K562 (cell line): Measurements from ENCODE around the gene GSDME. TPM values are rescaled to one million over a fixed set of nuclear protein-coding genes. Genes with fewer than 3 reads are reported as not detected.

ENCODE experiments used
- ATF7 ChIP-seq: fragments of 450-650 bp; IDR thresholded peaks from 2 replicates; pipeline ENCODE4 v1.7.1; 2014; ENCODE audit warnings: mild to moderate bottlenecking, moderate library complexity
- BACH1 ChIP-seq: fragments of 200-800 bp; sonication (Bioruptor generic); IDR thresholded peaks from 2 replicates; pipeline ENCODE4 v1.6.1; 2016; ENCODE audit warnings: missing genetic modification characterization, missing compliant biosample characterization
- BRD9 ChIP-seq: fragments of 450-650 bp; IDR thresholded peaks from 2 replicates; pipeline ENCODE4 v1.6.1; 2018; ENCODE audit warnings: low read depth; ENCODE audit not compliant: partially characterized antibody
- BRF2 ChIP-seq: IDR thresholded peaks from 3 replicates; pipeline ENCODE4 v1.6.1; 2011; ENCODE audit warnings: borderline replicate concordance, mild to moderate bottlenecking; ENCODE audit not compliant: insufficient read length, insufficient read depth
- DPF2 ChIP-seq: fragments of 450-650 bp; IDR thresholded peaks from 2 replicates; pipeline ENCODE4 v1.6.1; 2016
- FOXK2 ChIP-seq, 2 experiments: fragments of 450-650 bp; IDR thresholded peaks in 1 of 2; conservative IDR thresholded peaks in 1 of 2; 2 replicates each; pipeline ENCODE4 v1.6.1; 2016; ENCODE audit warnings: low read depth in 2 of 2, mild to moderate bottlenecking in 1 of 2
- HBP1 ChIP-seq: fragments of 450-650 bp; formaldehyde crosslinking; IDR thresholded peaks from 2 replicates; pipeline ENCODE4 v1.4.0; 2022; ENCODE audit warnings: missing genetic modification characterization
- L3MBTL2 ChIP-seq: fragments of 450-650 bp; IDR thresholded peaks from 2 replicates; pipeline ENCODE4 v1.6.1; 2016; ENCODE audit warnings: mild to moderate bottlenecking, moderate library complexity
- MAZ ChIP-seq, 2 experiments: fragments of 450-650 bp in 1 of 2; sonication (generic) in 1 of 2; formaldehyde crosslinking; IDR thresholded peaks in 1 of 2; conservative IDR thresholded peaks in 1 of 2; 2 replicates each; pipeline versions ENCODE4 v1.4.0 to v1.5.0; 2020; ENCODE audit warnings: mild to moderate bottlenecking in 1 of 2, missing genetic modification reagents in 1 of 2
- MCM2 ChIP-seq: fragments of 450-650 bp; IDR thresholded peaks from 2 replicates; pipeline ENCODE4 v1.6.1; 2017; ENCODE audit warnings: low read depth, mild to moderate bottlenecking
- MECOM ChIP-seq: fragments of 250-450 bp; sonication (Bioruptor Pico); IDR thresholded peaks from 2 replicates; pipeline ENCODE4 v1.8.0; 2022; ENCODE audit warnings: inconsistent platforms
- MEF2D ChIP-seq: conservative IDR thresholded peaks from 2 replicates; pipeline ENCODE4 v1.6.1; 2016; ENCODE audit warnings: low read depth, missing genetic modification characterization, missing compliant biosample characterization
- MEIS2 ChIP-seq: fragments of 450-650 bp; IDR thresholded peaks from 2 replicates; pipeline ENCODE4 v1.6.1; 2014; ENCODE audit warnings: mild to moderate bottlenecking; ENCODE audit not compliant: partially characterized antibody
- MTA2 ChIP-seq: fragments of 450-650 bp; IDR thresholded peaks from 2 replicates; pipeline ENCODE4 v1.6.1; 2016; ENCODE audit warnings: low read depth
- NBN ChIP-seq: fragments of 450-650 bp; IDR thresholded peaks from 2 replicates; pipeline ENCODE4 v1.6.1; 2016; ENCODE audit warnings: low read depth, mild to moderate bottlenecking
- NFIC ChIP-seq: fragments of 450-650 bp; IDR thresholded peaks from 2 replicates; pipeline ENCODE4 v1.6.1; 2017; ENCODE audit warnings: mild to moderate bottlenecking, inconsistent platforms
- NFRKB ChIP-seq: fragments of 450-650 bp; IDR thresholded peaks from 2 replicates; pipeline ENCODE4 v1.6.1; 2016; ENCODE audit warnings: low read depth
- RNF2 ChIP-seq: sonication (generic); IDR thresholded peaks from 2 replicates; pipeline ENCODE4 v1.6.1; 2016
- RREB1 ChIP-seq: fragments of 250-450 bp; sonication (Bioruptor Pico); IDR thresholded peaks from 2 replicates; pipeline ENCODE4 v1.4.0; 2020
- SREBF2 ChIP-seq: sonication (generic); formaldehyde crosslinking; IDR thresholded peaks from 2 replicates; pipeline ENCODE4 v1.4.0; 2020; ENCODE audit warnings: mild to moderate bottlenecking, missing genetic modification reagents
- TRIM24 ChIP-seq, 2 experiments: fragments of 450-650 bp; IDR thresholded peaks; 2 replicates each; pipeline ENCODE4 v1.6.1; 2016
- ZFP36 ChIP-seq: fragments of 150-350 bp; IDR thresholded peaks from 2 replicates; pipeline ENCODE4 v1.6.1; 2018; ENCODE audit warnings: low read length, low read depth; ENCODE audit not compliant: partially characterized antibody
- ZNF766 ChIP-seq: fragments of 200-800 bp; sonication (Bioruptor generic); conservative IDR thresholded peaks from 2 replicates; pipeline ENCODE4 v1.6.1; 2016; ENCODE audit warnings: missing genetic modification characterization, missing compliant biosample characterization
- polyA plus RNA-seq, 8 experiments: library from polyadenylated mRNA; depleted of rRNA in 4 of 8; stranded (reverse) in 5 of 8; unstranded in 3 of 8; fragments of >200 nt; fragmentation: Nextera tagmentation in 2 of 8; fragmentation: Illumina TruSeq in 1 of 8; extraction: Ambion mirVana in 2 of 8; extraction: Trizol in 1 of 8; gene quantifications; 2 replicates each; pipeline versions ENCODE4 v1.2.1 to v1.2.3, GENCODE V29; 2011 to 2014; ENCODE audit warnings: inconsistent platforms in 1 of 8, missing spikeins in 1 of 8
- total RNA-seq, 7 experiments: library from RNA; depleted of rRNA in 6 of 7; stranded (reverse); fragments of >200 nt in 6 of 7; fragmentation: Illumina TruSeq in 2 of 7; extraction: Trizol in 2 of 7; gene quantifications; 2 replicates each; pipeline versions ENCODE4 v1.2.1 to v1.2.3, GENCODE V29; 2011 to 2021; ENCODE audit warnings: low replicate concordance in 1 of 7

Gene GSDME
- total and polyA plus RNA-seq, 9 of the 15 experiments (the other 6 are each of a cell fraction or from before 2014, with no cell fraction given) = 0.37 to 1.9 (median 0.62) TPM

- peak; percentile 87; the same call in 1 of the 2 replicates for TF ChIP-seq RNF2
- TF ChIP-seq L3MBTL2 = peak; percentile 41; the same call in 1 of the 2 replicates
- no peak for TF ChIP-seq MCM2
- TF ChIP-seq NBN = peak; percentile 53; the same call in 1 of the 2 replicates
- TF ChIP-seq ZNF766 (CRISPR knock-in tag) = peak; percentile 79; the same call in 1 of the 2 replicates
- peak; percentile 90 for TF ChIP-seq DPF2
- TF ChIP-seq HBP1 = no peak
- no peak for TF ChIP-seq NFIC
- peak; percentile 58; the same call in 1 of the 2 replicates for TF ChIP-seq BACH1
- TF ChIP-seq NFRKB = 0 out of 2 replicates have a peak, but pooled peaks have one; percentile 23
- 0 out of 2 replicates have a peak, but pooled peaks have one; percentile 27 for TF ChIP-seq MTA2
- peak; percentile 94 for TF ChIP-seq ATF7
- no peak for TF ChIP-seq BRF2
- TF ChIP-seq MECOM (CRISPR knock-in tag) = peak; percentile 87
- no peak for TF ChIP-seq SREBF2
- TF ChIP-seq BRD9 = peak; percentile 70
- TF ChIP-seq RREB1 = no peak
- TF ChIP-seq ZFP36 = peak; percentile 48
- peak; percentile 39 to 81; a peak in 2 of 4 replicates for TF ChIP-seq TRIM24 (IDR thresholded peaks at IDR 0.05)
- TF ChIP-seq FOXK2 (conservative IDR thresholded peaks at IDR 0.05 in 1 of 2, IDR thresholded peaks at IDR 0.05 in 1 of 2; ENCODE audit: low read depth in 2 of 2) = peak; percentile 27 to 39; a peak in 1 of 4 replicates
- peak; percentile 100 for TF ChIP-seq MEIS2
- TF ChIP-seq MEF2D (tag) = peak; percentile 98
- peak; percentile 52 to 55; a peak in 1 of 4 replicates for TF ChIP-seq MAZ (CRISPR knock-in tag; conservative IDR thresholded peaks at IDR 0.05 in 1 of 2, IDR thresholded peaks at IDR 0.05 in 1 of 2)
Measured at GRCh38 chr7:24763303-24763901, 6.1 kb upstream of the GSDME start (continued).
